Ramos (cell line): ENCODE measurements around the gene RAC3.

ENCODE experiments used
- in situ Hi-C: fragments of 300-500 bp; cut with MboI; formaldehyde crosslinking; loops from one replicate; pipeline ENCODE4 v1.14.3; 2022; ENCODE audit warnings: low sequenced_read_pairs; ENCODE audit not compliant: unreplicated experiment

The RAC3 gene

DNA sequence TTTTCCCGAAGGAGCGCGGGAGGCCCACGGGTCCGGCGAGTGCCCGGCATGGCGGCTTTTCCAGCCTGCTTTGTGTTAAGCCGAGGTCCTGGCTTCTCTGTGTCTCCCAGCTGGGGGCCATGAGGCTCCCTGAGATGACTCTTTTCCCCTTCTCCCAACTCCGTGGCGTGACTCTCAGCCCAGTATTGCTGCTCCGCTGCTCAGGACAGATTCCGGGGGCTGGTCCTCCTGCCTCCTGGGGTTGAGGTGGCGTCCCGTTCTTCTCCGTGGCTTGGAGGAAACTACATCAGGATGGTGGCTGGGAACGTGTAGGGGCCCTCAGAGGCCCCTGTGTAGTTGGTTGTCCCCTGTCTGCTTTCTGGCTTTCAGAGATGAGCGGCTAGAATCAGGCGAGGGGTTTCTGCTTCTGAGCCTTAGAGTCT is 21.2 kb downstream of the RAC3 start:
- in situ Hi-C loops = no loop called here

DNA sequence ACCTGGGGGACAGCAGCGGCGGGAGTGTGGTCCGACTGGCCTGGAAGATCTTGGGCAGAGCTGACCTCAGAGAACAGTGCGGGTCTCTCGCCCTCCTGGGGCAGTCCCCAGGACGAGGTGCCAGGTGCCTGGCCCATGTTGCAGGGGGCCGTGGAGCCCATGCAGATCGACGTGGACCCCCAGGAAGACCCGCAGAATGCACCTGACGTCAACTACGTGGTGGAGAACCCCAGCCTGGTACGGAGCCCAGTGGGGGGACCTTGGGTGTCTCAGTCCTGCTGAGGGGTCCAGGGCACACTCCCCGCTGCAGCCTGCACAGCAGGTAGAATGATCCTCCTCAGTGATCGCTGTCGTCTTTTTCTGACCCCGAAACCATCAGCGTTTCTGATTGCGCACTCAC is 21.7 kb downstream of the RAC3 start:
- in situ Hi-C loops = no loop called here

DNA sequence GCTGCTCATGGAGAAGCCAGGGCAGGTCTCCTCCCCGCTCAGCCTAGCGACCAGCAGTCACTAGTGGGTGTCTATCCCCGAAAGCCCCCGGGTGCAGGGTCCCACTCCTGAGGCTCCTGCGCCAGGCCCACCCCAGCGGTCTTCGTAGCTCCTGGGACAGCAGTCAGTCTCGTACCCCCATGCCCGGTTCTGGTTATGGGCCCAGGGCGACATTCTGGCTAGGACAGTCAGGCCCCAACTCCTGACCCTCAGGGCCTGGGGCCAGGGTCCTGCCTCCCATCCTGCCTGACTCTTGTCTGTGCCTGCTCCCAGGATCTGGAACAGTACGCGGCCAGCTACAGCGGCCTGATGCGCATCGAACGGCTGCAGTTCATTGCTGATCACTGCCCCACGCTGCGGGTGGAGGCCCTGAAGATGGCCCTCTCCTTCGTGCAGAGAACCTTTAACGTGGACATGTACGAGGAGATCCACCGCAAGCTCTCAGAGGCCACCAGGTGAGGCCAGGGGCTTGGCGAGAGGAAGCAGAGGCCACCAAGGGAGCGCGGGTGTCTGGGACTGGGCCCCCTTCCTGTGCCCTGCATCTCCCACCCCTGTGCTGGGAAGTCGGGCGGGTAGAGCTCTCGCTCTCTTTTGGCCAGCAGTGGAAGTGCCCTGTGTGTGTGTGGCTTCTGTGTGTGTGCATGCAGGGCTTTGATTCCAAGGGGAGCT is 22.2 kb downstream of the RAC3 start:
- in situ Hi-C loops = no loop called here

DNA sequence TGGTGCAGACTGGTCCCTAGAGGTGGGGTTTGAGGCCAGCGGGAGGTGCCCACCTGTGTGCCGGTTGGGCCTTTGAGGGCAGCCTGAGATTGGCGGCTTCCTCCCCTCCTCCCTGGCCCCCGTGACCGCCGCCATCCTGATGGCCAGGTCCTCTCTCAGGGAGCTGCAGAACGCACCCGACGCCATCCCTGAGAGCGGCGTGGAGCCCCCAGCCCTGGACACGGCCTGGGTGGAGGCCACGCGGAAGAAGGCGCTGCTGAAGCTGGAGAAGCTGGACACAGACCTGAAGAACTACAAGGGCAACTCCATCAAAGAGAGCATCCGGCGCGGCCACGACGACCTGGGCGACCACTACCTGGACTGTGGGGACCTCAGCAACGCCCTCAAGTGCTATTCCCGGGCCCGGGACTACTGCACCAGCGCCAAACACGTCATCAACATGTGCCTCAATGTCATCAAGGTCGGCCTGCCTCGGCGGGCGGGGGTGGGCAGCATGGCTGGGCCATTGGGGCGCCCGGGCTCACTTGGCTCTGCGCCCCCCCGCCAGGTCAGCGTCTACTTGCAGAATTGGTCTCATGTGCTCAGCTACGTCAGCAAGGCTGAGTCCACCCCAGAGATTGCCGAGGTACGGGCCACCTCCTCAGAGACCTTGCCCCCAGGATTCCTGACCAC is 23.0 kb downstream of the RAC3 start:
- in situ Hi-C loops = no loop called here

DNA sequence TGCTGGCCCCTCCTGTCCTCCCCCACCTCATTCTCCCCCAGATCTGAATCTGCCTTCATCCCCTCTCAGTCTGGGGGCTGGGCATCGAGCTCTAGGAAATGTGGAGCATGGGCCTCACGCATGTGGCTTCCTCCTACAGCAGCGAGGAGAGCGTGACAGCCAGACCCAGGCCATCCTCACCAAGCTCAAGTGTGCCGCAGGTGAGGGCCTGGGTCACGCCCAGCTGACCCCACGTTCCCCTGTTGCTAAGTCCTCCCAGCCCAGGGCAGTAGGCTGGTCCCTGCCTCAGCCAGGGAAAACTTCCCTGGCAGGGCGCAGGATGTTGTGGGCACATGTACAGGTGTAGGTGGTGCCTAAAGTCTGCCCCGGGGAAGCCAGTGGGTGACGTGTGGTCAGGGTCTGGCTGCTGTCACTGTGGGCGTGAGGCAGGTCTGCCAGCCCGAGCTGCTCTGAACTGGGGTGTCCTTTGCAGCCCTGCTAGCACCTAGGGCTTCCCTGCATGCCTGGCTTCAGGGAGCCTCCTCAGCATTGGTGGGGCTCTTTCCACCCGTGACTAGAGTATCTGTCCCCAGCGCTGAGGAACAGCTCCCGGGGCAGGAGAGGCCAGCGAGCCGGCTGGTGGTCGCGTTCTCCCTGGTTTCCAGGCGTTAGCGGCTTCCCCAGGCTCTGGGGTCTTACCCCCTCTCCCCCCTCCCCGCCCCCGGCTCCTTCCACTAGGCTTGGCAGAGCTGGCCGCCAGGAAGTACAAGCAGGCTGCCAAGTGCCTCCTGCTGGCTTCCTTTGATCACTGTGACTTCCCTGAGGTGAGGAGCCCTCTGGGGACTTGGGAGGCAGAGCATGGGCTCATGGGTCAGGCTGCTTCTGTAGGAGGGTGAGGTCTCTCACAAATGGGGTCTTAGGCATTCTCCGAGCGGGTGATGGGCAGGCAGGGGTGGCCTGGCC is 23.8 kb downstream of the RAC3 start:
- in situ Hi-C loops = no loop called here

DNA sequence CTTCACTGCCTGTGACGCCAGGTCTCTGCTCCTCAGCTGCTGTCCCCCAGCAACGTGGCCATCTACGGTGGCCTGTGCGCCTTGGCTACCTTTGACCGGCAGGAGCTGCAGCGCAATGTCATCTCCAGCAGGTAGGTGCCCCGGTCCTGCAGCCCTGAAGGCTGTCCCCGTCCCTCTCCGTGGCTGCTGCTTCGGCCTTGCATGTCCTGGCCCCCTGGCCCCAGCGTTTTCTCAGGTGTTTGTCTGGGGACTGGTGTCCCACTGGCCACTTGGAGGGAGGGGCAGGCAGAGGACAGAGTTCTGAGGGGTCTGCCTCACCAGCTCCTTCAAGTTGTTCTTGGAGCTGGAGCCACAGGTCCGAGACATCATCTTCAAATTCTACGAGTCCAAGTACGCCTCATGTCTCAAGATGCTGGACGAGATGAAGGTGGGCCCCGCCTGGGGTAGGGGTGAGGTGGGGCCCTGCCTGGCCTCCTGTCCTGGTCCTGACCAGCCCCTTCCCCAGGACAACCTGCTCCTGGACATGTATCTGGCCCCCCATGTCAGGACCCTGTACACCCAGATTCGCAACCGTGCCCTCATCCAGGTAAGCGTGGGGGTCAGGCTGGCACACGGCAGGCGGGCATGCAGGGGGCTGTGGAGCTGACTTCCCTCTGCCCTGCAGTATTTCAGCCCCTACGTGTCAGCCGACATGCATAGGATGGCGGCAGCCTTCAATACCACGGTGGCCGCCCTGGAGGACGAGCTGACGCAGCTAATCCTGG is 24.7 kb downstream of the RAC3 start:
- in situ Hi-C loops = no loop called here

DNA sequence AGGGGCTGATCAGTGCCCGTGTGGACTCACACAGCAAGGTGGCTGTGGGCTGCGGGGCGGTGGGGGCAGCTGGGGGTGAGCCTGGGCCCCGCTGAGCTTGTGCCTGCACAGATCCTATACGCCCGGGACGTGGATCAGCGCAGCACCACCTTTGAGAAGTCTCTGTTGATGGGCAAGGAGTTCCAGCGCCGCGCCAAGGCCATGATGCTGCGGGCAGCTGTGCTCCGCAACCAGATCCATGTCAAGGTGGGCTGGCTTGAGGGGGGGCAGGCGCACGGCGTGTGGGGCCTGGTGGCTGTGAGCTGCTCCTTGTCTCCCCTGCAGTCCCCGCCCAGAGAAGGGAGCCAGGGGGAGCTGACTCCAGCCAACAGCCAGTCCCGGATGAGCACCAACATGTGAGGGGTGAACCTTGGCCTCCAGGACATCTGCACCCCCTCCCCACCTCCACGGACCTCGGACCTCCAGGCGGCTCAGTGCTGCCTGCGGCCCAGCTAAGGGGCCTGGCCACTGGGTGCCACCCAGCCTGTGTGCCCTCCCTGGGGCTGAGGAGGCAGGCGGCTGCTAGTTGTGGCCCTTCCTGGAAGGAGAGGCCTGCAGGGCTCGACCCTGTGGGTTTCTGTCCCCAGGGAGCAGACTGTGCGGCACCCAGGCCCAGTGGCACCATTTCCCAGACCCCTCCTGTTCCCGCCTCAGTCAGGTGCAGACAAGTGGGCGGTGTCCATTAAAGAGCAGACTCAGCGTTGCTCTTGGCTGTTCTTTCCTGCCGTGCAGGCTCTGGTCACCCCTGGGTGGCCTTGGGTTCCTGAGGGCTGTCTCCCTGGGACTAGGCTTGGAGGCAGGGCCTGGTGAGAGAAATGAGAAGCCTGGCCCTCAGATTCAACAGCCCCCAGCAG is 25.5 kb downstream of the RAC3 start:
- in situ Hi-C loops = no loop called here

DNA sequence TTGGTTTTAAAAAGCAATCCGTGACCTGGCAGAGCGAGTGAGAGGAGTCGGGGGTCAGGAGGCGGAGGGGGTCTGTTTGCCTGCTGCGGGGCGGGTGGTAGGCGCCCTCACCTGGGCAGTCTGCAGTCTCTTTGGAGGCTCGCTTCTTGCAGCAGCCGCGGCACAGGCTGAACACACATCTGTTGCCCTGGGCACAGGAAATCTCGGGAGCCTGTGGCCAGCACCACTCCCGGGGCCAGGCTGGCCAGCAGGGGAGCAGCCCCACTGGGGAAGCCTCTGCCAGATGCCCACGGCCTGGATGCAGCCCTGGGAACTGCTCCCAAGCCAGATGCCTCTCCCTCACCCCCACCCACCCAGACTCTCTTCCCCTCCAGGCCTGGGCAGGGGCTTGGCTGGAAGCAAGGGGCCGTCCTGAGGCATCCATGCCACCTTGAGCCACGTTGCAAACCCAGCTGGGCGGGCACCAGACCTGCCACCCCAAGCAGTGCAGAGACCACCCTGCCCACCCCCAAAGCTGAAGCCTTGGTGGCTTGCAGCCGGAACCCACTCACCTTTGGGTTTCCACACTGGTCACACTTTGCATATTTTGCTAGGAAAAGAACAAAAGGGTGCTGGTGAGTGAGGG is 26.9 kb downstream of the RAC3 start:
- in situ Hi-C loops = no loop called here

DNA sequence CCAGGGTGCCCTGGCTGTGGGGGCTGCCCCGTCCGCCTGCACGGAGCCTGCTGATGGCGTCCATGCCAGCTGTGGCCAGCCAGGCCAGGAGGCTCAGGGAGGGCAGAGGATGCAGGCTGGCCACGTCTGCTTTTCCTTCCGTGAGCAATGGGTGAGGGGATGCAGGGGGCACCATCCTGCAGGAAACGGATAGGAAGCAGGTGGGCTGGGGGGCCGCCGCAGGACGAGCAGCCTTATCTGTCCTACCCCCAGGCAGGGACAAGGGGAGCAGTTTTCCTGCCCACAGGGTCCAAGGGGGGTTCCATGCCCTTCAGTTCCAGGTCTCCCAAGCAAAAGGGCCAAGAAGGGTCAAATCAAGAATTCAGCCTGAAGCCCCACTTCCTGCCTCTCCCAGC is 27.4 kb downstream of the RAC3 start:
- in situ Hi-C loops = no loop called here

DNA sequence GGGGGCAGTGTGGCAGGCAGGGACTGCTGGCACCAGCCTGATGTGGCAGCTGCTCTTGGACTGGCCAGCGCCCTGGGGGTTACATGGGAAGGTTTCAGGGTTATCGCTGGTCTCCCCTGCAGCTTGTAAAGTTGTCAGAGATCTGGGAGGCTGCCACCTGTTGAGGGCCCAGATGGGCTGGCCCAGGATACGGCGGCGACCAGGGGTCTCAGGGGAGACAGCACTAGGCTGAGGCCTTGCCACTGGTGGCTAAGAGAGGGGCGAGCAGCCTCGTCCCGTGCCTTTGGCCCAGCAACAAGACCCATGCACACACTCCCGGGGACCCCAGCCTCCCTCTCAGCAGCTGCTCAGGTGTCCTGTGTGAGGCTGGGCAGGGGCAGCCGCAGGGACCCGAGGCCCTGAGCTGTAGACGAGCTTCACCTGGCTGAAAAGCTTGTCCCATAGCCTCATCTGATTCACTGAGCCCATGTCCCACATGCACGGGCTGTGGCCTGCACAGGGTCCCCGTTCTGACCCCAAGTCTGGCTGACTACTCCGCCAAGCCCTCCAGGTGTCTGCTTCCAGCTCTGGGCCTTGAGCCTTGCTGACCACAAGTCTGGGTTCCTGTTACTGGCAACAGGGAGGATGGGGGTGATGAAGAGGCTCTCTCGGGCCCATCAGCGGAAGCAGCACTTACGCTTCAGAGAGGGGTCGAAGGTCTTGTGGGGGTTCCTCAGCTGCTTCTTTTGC is 28.0 kb downstream of the RAC3 start:
- in situ Hi-C loops = no loop called here

DNA sequence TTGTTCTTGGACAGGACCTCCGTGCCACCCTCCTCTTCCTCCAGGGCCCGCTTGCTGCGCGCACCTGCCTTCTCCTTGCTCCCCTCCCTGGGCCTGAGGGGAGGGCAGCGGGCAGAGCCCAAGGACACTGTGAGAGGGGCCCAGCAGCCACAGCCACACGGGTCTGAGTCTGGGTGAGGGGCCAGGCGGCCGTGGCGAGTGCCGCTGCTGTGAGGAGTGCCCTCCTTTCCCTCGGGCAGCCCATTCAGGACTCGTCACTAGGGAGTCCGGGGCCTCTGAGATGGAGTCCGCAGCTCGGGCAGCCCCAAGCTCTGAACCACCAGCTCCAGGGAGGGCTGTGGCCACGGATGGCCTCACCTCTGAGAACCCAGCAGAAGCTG is 28.5 kb downstream of the RAC3 start:
- in situ Hi-C loops = no loop called here

DNA sequence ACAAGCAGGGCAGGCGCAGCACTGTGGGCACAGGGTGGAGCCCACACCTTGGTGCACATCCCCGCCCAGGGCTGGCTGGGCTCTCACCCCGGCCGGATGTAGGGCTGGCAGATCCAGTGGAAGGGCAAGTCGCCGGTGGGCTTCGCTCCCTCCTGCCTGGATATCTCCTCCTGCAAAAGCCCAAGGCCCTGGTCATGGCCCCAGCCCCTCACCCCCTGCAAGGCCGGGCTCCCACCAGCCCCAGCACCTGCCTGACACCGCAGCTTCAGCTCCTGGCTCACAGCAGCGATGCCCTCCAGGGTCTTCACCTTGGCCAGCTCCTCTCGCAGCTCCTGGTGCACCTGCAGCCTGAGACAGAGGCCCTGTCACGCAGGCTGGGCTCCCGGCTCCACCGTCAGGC is 29.1 kb downstream of the RAC3 start:
- in situ Hi-C loops = no loop called here

DNA sequence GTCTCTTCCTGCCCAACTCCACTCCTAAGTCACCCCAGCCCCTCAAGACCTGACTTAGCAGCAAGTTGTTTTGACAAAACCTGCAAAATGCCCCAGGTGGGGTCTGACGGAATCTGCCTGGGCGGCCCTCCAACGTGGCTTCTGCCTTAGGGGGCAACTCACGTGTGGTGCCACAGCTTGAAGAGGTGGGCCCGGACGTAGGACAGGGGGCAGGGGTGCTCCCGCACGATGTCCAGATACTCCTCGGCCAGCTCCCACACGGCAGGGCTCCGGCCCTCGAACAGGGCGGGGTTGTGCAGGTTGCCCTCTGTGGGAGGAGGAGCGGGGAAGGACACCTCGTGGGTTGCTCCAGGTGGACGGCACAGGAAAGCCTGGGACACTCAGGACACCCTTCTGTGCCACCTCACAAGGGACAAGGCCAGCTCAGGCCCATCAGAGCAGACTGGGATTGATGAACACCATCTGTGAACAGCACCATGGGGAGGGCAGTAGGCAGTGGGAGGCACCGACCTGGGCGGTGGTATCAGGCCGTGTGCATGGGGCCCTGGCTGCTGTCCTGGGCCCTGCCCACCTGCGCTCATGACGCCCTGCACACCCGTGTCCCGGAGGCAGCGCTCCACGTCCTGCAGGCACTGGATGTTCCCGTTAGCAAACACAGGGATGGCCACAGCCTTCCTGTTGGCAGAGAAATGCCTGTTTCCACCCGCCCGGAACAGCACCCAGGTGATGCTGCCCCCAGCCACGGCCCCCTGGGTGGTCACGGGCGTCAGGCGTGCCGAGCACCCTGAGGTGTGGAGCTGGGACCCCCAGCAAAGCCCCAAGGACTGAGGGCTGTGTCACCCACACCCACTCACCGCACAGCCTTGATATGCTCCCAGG is 29.8 kb downstream of the RAC3 start:
- in situ Hi-C loops = no loop called here

DNA sequence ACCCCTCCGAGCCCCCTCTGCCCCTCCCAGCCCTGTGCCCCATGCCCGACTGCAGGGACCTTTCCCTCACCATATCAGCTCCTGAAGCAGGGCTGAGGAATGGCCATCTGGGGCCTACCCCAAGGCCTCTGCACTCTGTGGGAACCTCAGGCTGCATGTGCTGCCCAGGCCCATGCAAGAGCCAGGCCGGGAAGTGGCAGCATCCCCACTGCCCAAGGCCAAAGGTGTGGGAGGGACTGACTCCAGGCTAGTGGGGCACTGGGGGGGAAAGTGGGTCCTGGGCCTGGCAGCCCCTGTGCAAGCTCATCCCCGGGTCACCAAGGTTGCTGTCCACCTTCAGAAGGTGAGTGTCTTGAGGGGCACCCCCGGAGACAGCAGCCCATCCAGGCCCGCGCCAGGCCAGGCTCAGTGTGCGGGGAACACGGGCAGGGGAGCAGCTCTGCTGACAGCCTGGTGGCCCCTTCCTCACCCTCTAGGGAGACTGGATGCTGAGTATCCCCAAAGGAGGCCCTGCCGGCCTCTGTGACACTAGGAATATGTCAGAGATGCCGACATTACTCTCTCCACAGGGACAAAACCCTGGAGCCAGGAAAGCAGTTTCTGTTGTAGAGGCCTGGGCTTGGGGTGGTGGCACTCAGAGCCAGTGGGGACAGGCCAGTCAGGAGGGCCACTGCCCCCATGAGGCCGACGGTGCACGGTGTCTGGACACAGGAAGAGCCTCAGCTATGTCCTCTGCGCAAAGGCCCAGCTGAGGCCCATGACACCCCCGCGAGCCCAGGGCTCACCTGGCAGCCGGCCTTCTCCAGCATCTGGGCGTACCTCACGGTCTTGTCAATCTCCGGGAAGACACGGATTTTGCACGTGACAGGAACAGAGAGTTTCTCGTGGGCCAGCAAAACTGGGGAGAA is 30.9 kb downstream of the RAC3 start:
- in situ Hi-C loops = no loop called here

DNA sequence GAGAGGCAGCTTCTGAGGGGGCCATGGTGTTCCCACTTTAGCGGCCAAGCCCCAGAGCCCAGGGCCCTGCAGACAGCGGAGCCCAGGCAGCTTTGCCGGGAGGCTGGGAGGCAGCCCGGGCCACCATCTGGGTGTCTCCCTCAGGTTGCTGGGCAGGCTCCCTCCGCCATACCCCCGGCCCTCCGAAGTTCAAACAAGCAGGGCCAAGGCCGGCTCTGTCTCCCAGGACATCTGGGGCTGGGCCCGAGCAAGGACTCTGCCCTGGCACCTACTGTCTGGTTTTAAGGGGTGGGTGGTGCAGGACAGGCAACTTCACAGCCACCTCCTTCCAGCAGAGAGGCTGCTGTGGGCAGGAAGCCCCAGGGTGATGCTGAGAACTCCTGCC is 31.5 kb downstream of the RAC3 start:
- in situ Hi-C loops = no loop called here
